PC-9 (cell line): ENCODE data around the gene MYRIP. TPM values are rescaled to one million over a fixed set of nuclear protein-coding genes. Genes with fewer than 3 reads are reported as not detected.

Source experiments
- BruUV-seq: library from RNA; stranded (reverse); fragments of 400-500 nt; replicated peaks from 2 replicates; lab custom pipeline; 2021; lab: Mats Ljungman, UMichigan
- CTCF ChIA-PET: fragments of 300-600 bp; sonication (Branson Sonifier 250); formaldehyde crosslinking; loops from one replicate; lab custom pipeline; 2022; ENCODE audit warnings: antibody characterized with exemption; lab: Charles Lee
- POLR2A ChIA-PET: fragments of 300-600 bp; sonication (Branson Sonifier 250); formaldehyde crosslinking; loops from one replicate; lab custom pipeline; 2022; ENCODE audit warnings: antibody characterized with exemption; ENCODE audit not compliant: unreplicated experiment; lab: Charles Lee
- DNase-seq, 2 experiments: peaks; one replicate each; pipeline versions ENCODE4 v3.0.0 to v3.0.0-alpha.2; 2015 to 2022; ENCODE audit warnings: mixed read lengths in 1 of 2
- H2AFZ ChIP-seq: fragments of 200-600 bp; sonication (generic); 2 replicates; pipeline ENCODE4 v1.8.1; 2017; ENCODE audit warnings: antibody characterized with exemption
- H3F3A ChIP-seq: fragments of 200-600 bp; sonication (generic); 2 replicates; pipeline ENCODE4 v1.8.1; 2017; ENCODE audit warnings: antibody characterized with exemption, mild to moderate bottlenecking, low read depth; ENCODE audit not compliant: insufficient read depth
- H3K27ac ChIP-seq: fragments of 200-600 bp; sonication (generic); 2 replicates; pipeline ENCODE4 v1.6.1; 2016; ENCODE audit warnings: mixed run types
- H3K27me3 ChIP-seq: fragments of 200-600 bp; sonication (generic); 2 replicates; pipeline ENCODE4 v1.6.1; 2016; ENCODE audit warnings: low read depth, mixed run types; ENCODE audit not compliant: insufficient read depth
- H3K36me3 ChIP-seq: fragments of 200-600 bp; sonication (generic); 2 replicates; pipeline ENCODE4 v1.6.1; 2016; ENCODE audit warnings: low read depth, mixed run types
- H3K4me1 ChIP-seq: fragments of 200-600 bp; sonication (generic); replicated peaks from 2 replicates; pipeline ENCODE4 v1.6.1; 2016; ENCODE audit warnings: mixed run types; ENCODE audit not compliant: insufficient read depth
- H3K4me2 ChIP-seq: fragments of 200-600 bp; sonication (generic); 2 replicates; pipeline ENCODE4 v1.6.1; 2017; ENCODE audit warnings: mixed run types
- H3K4me3 ChIP-seq: fragments of 200-600 bp; sonication (generic); 2 replicates; pipeline ENCODE4 v1.6.1; 2016; ENCODE audit warnings: mixed run types
- H3K79me2 ChIP-seq: fragments of 200-600 bp; sonication (generic); 2 replicates; pipeline ENCODE4 v1.6.1; 2017; ENCODE audit warnings: low read depth, mixed run types
- H3K9me2 ChIP-seq: fragments of 200-600 bp; sonication (generic); 2 replicates; pipeline ENCODE4 v1.8.1; 2017; ENCODE audit warnings: mild to moderate bottlenecking; ENCODE audit not compliant: insufficient read depth
- H3K9me3 ChIP-seq: fragments of 200-600 bp; sonication (generic); 2 replicates; pipeline ENCODE4 v1.8.1; 2016; ENCODE audit warnings: low read depth; ENCODE audit not compliant: insufficient read depth
- H4K20me1 ChIP-seq: fragments of 200-600 bp; sonication (generic); 2 replicates; pipeline ENCODE4 v1.8.1; 2017; ENCODE audit not compliant: insufficient read depth
- EZH2 ChIP-seq: fragments of 200-600 bp; sonication (generic); IDR thresholded peaks from 2 replicates; pipeline ENCODE4 v1.8.0; 2017; ENCODE audit warnings: antibody characterized with exemption, low read depth
- intact Hi-C: fragments of 100-400 bp; cut with micrococcal nuclease; formaldehyde crosslinking; loops from one replicate; pipeline ENCODE4 v1.10.0; 2022; ENCODE audit not compliant: unreplicated experiment
- total RNA-seq: library from RNA; stranded (reverse); gene quantifications from 2 replicates; pipeline ENCODE4 v1.2.3, GENCODE V29; 2021
- TF ChIP-seq, protein P1 (sequence below): fragments of 200-600 bp; sonication (generic); conservative IDR thresholded peaks from 2 replicates; pipeline ENCODE4 v1.6.1; 2017; ENCODE audit warnings: mixed run types, antibody characterized with exemption, mild to moderate bottlenecking, moderate library complexity

Gene MYRIP
- total RNA-seq, 1 experiment from 2014 or later = not detected

DNA sequence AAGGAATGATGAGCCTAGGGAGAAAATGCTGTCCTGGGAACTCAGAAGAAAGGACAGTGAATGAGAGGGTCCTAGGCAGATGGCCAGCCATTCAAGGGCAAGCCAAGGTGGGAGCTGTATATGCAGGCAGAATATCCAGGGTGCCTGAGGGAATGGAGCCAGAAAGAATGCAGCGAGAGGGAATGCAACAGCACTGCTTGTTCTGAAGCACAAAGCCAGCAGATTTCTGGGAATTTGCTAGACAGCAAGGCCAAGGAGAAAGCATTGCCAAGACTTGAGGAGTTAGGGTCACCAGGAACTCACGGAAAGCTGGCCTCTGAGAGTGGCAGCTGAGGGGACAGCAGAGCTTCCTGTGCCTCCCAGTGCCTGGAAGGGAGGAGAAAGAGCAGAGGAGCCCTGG, 200.6 kb downstream of the MYRIP start:
- ChIA-PET POLR2A (no interaction called here), CTCF (no interaction called here)
- Histone ChIP-seq H3F3A (no peaks in the 10 kb centered on the region), H3K79me2 (no peaks in the 10 kb centered on the region), H3K36me3 (no peaks in the 10 kb centered on the region), H4K20me1 (no peaks in the 10 kb centered on the region), H3K4me2 (no peak overlapping the region), H2AFZ (no peak overlapping the region), H3K27ac (no peak overlapping the region), H3K27me3 (peaks cover 7% of the 10 kb centered on the region; the same call in 1 of the 2 replicates), H3K9me2 (no peaks in the 10 kb centered on the region), H3K9me3 (no peaks in the 10 kb centered on the region), H3K4me1 (no peaks in the 10 kb centered on the region), H3K4me3 (no peak overlapping the region)
- intact Hi-C loops = no loop called here
- no peak for DNase-seq
- BruUV-seq = no TSS peak
- TF ChIP-seq EZH2 = no peak
- TF ChIP-seq, protein P1, sequence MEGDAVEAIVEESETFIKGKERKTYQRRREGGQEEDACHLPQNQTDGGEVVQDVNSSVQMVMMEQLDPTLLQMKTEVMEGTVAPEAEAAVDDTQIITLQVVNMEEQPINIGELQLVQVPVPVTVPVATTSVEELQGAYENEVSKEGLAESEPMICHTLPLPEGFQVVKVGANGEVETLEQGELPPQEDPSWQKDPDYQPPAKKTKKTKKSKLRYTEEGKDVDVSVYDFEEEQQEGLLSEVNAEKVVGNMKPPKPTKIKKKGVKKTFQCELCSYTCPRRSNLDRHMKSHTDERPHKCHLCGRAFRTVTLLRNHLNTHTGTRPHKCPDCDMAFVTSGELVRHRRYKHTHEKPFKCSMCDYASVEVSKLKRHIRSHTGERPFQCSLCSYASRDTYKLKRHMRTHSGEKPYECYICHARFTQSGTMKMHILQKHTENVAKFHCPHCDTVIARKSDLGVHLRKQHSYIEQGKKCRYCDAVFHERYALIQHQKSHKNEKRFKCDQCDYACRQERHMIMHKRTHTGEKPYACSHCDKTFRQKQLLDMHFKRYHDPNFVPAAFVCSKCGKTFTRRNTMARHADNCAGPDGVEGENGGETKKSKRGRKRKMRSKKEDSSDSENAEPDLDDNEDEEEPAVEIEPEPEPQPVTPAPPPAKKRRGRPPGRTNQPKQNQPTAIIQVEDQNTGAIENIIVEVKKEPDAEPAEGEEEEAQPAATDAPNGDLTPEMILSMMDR = no peak

DNA sequence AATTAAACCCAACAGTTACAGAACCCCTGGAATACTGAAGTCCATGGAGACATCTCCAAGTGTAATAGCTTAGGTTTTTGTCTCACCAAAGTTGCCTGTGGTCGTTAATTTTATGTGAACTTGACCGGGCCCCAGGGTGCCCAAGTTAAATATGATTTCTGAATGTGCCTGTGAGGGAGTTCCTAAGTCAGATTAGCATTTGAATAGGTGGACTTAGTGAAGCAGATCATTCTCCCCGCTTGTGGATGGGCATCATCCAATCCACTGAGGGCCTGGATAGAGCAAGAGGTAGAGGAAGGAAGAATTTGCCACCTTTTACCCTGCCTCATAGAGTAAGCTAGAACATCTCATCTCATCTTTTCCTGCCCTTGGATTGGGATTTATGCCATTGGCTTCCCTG, 203.0 kb downstream of the MYRIP start:
- no TSS peak for BruUV-seq

DNA sequence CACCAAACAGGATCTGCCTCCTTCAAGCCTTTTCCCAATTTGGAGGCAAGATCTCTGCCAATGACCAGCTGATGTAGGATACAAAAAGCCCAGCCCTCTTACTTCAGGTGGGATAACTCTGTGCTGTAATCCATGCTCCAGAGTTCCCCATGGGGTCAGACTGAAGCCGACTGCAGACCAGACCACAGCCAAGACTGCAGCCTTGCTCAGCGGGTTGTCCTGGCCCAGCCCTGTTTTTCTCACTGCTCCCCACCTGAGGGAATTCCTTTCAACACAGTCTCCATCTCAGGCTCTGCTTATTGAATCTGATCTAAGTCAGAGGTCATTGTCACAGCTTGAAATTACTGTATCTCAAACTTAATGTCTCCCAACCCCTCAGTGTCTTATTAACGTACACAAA, 207.0 kb downstream of the MYRIP start:
- Histone ChIP-seq H3K27me3 (peaks cover 4% of the 10 kb centered on the region), H3K9me2 (no peaks in the 10 kb centered on the region), H3K4me3 (no peak overlapping the region), H3K36me3 (no peaks in the 10 kb centered on the region), H3F3A (no peaks in the 10 kb centered on the region), H4K20me1 (no peaks in the 10 kb centered on the region), H3K79me2 (no peaks in the 10 kb centered on the region), H2AFZ (no peak overlapping the region), H3K9me3 (no peaks in the 10 kb centered on the region), H3K4me2 (no peak overlapping the region), H3K27ac (no peak overlapping the region), H3K4me1 (no peaks in the 10 kb centered on the region)
- intact Hi-C loops = no loop called here
- POLR2A ChIA-PET = no interaction called here
- CTCF ChIA-PET = no interaction called here
- DNase-seq = no peak
- TF ChIP-seq, protein P1 = no peak
- TF ChIP-seq EZH2 = no peak
- BruUV-seq = no TSS peak

More for the DNA sequence above, 203.0 kb downstream of the MYRIP start:
- H2AFZ ChIP-seq = no peak overlapping the region
- no peak overlapping the region for H3K4me3 ChIP-seq
- intact Hi-C loops = no loop called here
- POLR2A ChIA-PET = no interaction called here
- CTCF ChIA-PET = interaction anchor here (0.6 kb wide), 1 partner anchor 431 kb away, joined by 3 read pairs; no protein-coding TSS in a partner anchor
- H3K36me3 ChIP-seq = no peaks in the 10 kb centered on the region
- no peaks in the 10 kb centered on the region for H3K4me1 ChIP-seq
- TF ChIP-seq, protein P1 = no peak
- no peak for TF ChIP-seq EZH2
- no peak overlapping the region for H3K27ac ChIP-seq
- H4K20me1 ChIP-seq = no peaks in the 10 kb centered on the region
- no peaks in the 10 kb centered on the region for H3K79me2 ChIP-seq
- H3K9me2 ChIP-seq = no peaks in the 10 kb centered on the region
- no peaks in the 10 kb centered on the region for H3K9me3 ChIP-seq
- H3K27me3 ChIP-seq = peaks cover 12% of the 10 kb centered on the region
- DNase-seq = no peak
- no peak overlapping the region for H3K4me2 ChIP-seq
- H3F3A ChIP-seq = no peaks in the 10 kb centered on the region
